HCT116 (cell line): ENCODE data around the gene IFITM5.

Source experiments
- CTCF ChIP-seq, 3 experiments: fragments of 200-600 bp in 1 of 3; sonication (generic) in 1 of 3; IDR thresholded peaks in 2 of 3; conservative IDR thresholded peaks in 1 of 3; 2 replicates each; pipeline ENCODE4 v1.5.1; 2012 to 2017; ENCODE audit warnings: low read depth in 2 of 3, low read length in 2 of 3, antibody characterized with exemption in 1 of 3, borderline replicate concordance in 1 of 3, control low read depth in 1 of 3, mild to moderate bottlenecking in 1 of 3, mixed read lengths in 1 of 3, mixed run types in 1 of 3, moderate library complexity in 1 of 3; ENCODE audit not compliant: insufficient read depth in 1 of 3
- EGR1 ChIP-seq: IDR thresholded peaks from 2 replicates; pipeline ENCODE4 v1.6.1; 2012; ENCODE audit warnings: low read depth
- EZH2 ChIP-seq: fragments of 200-600 bp; sonication (generic); IDR thresholded peaks from 2 replicates; pipeline ENCODE4 v1.6.1; 2017; ENCODE audit warnings: antibody characterized with exemption, mixed run types
- FOSL1 ChIP-seq: IDR thresholded peaks from 2 replicates; pipeline ENCODE4 v1.6.1; 2012; ENCODE audit warnings: low read depth
- JUND ChIP-seq: IDR thresholded peaks from 2 replicates; pipeline ENCODE4 v1.6.1; 2012
- POLR2A ChIP-seq: IDR thresholded peaks from 2 replicates; pipeline ENCODE4 v1.7.0; 2011; ENCODE audit warnings: borderline replicate concordance; ENCODE audit not compliant: insufficient read depth, insufficient read length; ENCODE audit errors: extremely low read depth
- POLR2AphosphoS5 ChIP-seq: IDR thresholded peaks from 2 replicates; pipeline ENCODE4 v1.6.1; 2011; ENCODE audit warnings: mild to moderate bottlenecking, low read depth, low read length, moderate library complexity
- RAD21 ChIP-seq: IDR thresholded peaks from 2 replicates; pipeline ENCODE4 v1.6.1; 2012; ENCODE audit warnings: low read depth, mild to moderate bottlenecking
- SIN3A ChIP-seq: IDR thresholded peaks from 2 replicates; pipeline ENCODE4 v1.6.1; 2012; ENCODE audit warnings: low read depth
- SP1 ChIP-seq: IDR thresholded peaks from 2 replicates; pipeline ENCODE4 v1.6.1; 2012; ENCODE audit warnings: low read depth
- YY1 ChIP-seq: IDR thresholded peaks from 2 replicates; pipeline ENCODE4 v1.6.1; 2011; ENCODE audit warnings: low read length, low read depth, moderate library complexity, mild to moderate bottlenecking; ENCODE audit not compliant: insufficient replicate concordance; ENCODE audit errors: extremely low read depth
- ZNF274 ChIP-seq: fragments of 200-500 bp; sonication (Bioruptor generic); IDR thresholded peaks from 2 replicates; pipeline ENCODE4 v1.6.1; 2014; ENCODE audit warnings: mild to moderate bottlenecking, low read depth, low read length, inconsistent platforms
- TF ChIP-seq, protein P1 (sequence below): IDR thresholded peaks from 2 replicates; pipeline ENCODE4 v1.6.1; 2012; ENCODE audit warnings: low read depth

GRCh38 chr11:297586-298405 is 1.5 kb downstream of the IFITM5 start:
- TF ChIP-seq, protein P1, sequence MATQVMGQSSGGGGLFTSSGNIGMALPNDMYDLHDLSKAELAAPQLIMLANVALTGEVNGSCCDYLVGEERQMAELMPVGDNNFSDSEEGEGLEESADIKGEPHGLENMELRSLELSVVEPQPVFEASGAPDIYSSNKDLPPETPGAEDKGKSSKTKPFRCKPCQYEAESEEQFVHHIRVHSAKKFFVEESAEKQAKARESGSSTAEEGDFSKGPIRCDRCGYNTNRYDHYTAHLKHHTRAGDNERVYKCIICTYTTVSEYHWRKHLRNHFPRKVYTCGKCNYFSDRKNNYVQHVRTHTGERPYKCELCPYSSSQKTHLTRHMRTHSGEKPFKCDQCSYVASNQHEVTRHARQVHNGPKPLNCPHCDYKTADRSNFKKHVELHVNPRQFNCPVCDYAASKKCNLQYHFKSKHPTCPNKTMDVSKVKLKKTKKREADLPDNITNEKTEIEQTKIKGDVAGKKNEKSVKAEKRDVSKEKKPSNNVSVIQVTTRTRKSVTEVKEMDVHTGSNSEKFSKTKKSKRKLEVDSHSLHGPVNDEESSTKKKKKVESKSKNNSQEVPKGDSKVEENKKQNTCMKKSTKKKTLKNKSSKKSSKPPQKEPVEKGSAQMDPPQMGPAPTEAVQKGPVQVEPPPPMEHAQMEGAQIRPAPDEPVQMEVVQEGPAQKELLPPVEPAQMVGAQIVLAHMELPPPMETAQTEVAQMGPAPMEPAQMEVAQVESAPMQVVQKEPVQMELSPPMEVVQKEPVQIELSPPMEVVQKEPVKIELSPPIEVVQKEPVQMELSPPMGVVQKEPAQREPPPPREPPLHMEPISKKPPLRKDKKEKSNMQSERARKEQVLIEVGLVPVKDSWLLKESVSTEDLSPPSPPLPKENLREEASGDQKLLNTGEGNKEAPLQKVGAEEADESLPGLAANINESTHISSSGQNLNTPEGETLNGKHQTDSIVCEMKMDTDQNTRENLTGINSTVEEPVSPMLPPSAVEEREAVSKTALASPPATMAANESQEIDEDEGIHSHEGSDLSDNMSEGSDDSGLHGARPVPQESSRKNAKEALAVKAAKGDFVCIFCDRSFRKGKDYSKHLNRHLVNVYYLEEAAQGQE = no peak
- TF ChIP-seq CTCF (IDR thresholded peaks at IDR 0.05 in 2 of 3, conservative IDR thresholded peaks at IDR 0.05 in 1 of 3; ENCODE audit: borderline replicate concordance in 1 of 3, insufficient read depth in 1 of 3, low read depth in 2 of 3, low read length in 2 of 3) (no peak), POLR2AphosphoS5 (no peak), EGR1 (no peak), ZNF274 (no peak), POLR2A (no peak), JUND (no peak), SP1 (no peak), RAD21 (no peak), SIN3A (no peak), YY1 (no peak), FOSL1 (no peak), EZH2 (no peak)
